Measurements from ENCODE around the gene ASB15. TPM values are rescaled to one million over a fixed set of nuclear protein-coding genes. Genes with fewer than 3 reads are reported as not detected.

ASB15 gene
- total and polyA plus RNA-seq, 2 of the 8 experiments (the other 6 are each of a cell fraction or from before 2014, with no cell fraction given), result not detected

DNA sequence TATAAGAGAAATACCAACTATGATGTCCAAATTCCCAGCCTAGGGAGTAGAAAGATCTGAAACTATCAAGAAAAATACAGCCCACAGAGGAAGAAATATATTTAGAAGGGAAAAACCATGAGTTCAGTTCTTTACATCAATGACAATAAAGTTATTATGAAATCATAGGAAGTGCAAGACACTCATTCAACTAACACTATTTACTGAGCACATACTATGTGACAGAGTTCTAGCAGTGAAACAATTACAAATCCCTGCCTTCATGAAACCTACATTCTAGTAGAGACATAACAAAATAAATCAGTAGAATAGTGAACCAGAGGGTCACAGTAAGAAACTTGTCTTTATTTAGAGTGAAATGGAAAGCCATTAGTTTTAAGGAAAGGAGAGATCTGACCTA, 46.1 kb upstream of the ASB15 start:
- no peak for FAIRE-seq
- Histone ChIP-seq H4K20me1 (replicated peaks in 1 of 2; ENCODE audit: control insufficient read depth in 1 of 2, insufficient read depth in 2 of 2, low read length in 2 of 2) (no peaks in the 10 kb centered on the region), H3K4ac (replicated peaks; ENCODE audit: insufficient read length, low read depth, low read length) (no peak overlapping the region), H3K36me3 (ENCODE audit: control insufficient read depth in 2 of 4, insufficient read depth in 4 of 4, low read length in 3 of 4) (peaks cover 0 to 13% (median 3%) of the 10 kb centered on the region in 4 experiments; a peak in 3 of 8 replicates), H3K9ac (replicated peaks in 1 of 4; ENCODE audit: extremely low read depth in 1 of 4, low read depth in 3 of 4, low read length in 3 of 4) (no peak overlapping the region), H3K27ac (ENCODE audit: low read depth, low read length) (no peak overlapping the region), H3K23ac (ENCODE audit: insufficient read length) (no peak overlapping the region), H3K4me2 (ENCODE audit: insufficient read depth in 1 of 2, low read depth in 2 of 2, low read length in 2 of 2) (no peak overlapping the region; a peak in 1 of 4 replicates), H2BK12ac (ENCODE audit: low read depth, low read length) (no peak overlapping the region), H2AFZ (ENCODE audit: low read length) (no peak overlapping the region), H3K56ac (replicated peaks; ENCODE audit: insufficient read length, low read depth, low read length) (no peak overlapping the region), H3K4me3 (ENCODE audit: extremely low read depth in 1 of 4, insufficient read depth in 2 of 4, low read depth in 3 of 4, low read length in 4 of 4) (no peak overlapping the region), H3K79me1 (ENCODE audit: low read depth, low read length) (peaks cover 2% of the 10 kb centered on the region; the same call in 1 of the 2 replicates), H3K4me1 (replicated peaks in 1 of 4; ENCODE audit: control insufficient read depth in 3 of 4, insufficient read depth in 4 of 4, low read length in 3 of 4) (peaks cover 0 to 6% (median under 1%) of the 10 kb centered on the region in 4 experiments; a peak in 2 of 7 replicates), H3K9me3 (ENCODE audit: insufficient read depth in 2 of 2, low read depth in 1 of 2, low read length in 1 of 2) (no peaks in the 10 kb centered on the region), H3K18ac (ENCODE audit: extremely low read depth, low read length) (no peak overlapping the region), H3K27me3 (replicated peaks in 1 of 4; ENCODE audit: control insufficient read depth in 3 of 4, extremely low read depth in 1 of 4, insufficient read depth in 3 of 4, low read length in 3 of 4) (no peaks in the 10 kb centered on the region), H3K23me2 (ENCODE audit: low read depth, low read length) (peaks cover 7% of the 10 kb centered on the region), H4K91ac (replicated peaks; ENCODE audit: insufficient read length, low read length) (no peak overlapping the region), H4K5ac (ENCODE audit: insufficient read length, low read depth, low read length) (no peak overlapping the region), H2BK20ac (ENCODE audit: low read length) (no peak overlapping the region), H2AK5ac (ENCODE audit: low read depth, low read length) (no peak overlapping the region), H2BK15ac (ENCODE audit: low read length) (no peak overlapping the region), H3K14ac (ENCODE audit: insufficient read length) (no peak overlapping the region), H2BK5ac (ENCODE audit: low read depth, low read length) (no peak overlapping the region), H2BK120ac (replicated peaks; ENCODE audit: low read depth, low read length) (no peak overlapping the region), H3K79me2 (ENCODE audit: control insufficient read depth in 1 of 2, insufficient read depth in 2 of 2, low read length in 2 of 2) (peaks cover 10 to 46% of the 10 kb centered on the region in 2 experiments), H4K8ac (ENCODE audit: extremely low read depth, insufficient read depth, low read length) (no peak overlapping the region)
- no peak for DNase-seq (ENCODE audit: low read depth in 1 of 2, low spot score in 2 of 2)
- ChIA-PET POLR2A (ENCODE audit: partially characterized antibody) (interaction anchor here (0.6 kb wide), 1 partner anchor 18 kb away, joined by 3 read pairs; no protein-coding TSS in a partner anchor), CTCF (ENCODE audit: partially characterized antibody) (no interaction called here)
- no peak for TF ChIP-seq MAFK (IDR thresholded peaks at IDR 0.05; ENCODE audit: low read depth, low read length)
- TF ChIP-seq SIRT6 (IDR thresholded peaks at IDR 0.05; ENCODE audit: low read length), result no peak
- TF ChIP-seq, protein P1, sequence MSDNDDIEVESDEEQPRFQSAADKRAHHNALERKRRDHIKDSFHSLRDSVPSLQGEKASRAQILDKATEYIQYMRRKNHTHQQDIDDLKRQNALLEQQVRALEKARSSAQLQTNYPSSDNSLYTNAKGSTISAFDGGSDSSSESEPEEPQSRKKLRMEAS (IDR thresholded peaks at IDR 0.05), result no peak
- TF ChIP-seq SIX5 (IDR thresholded peaks at IDR 0.05; ENCODE audit: low read depth, low read length), result no peak
- TF ChIP-seq YY1 (IDR thresholded peaks at IDR 0.05; ENCODE audit: low read depth, low read length), result no peak
- no peak for TF ChIP-seq SAP30 (IDR thresholded peaks at IDR 0.05; ENCODE audit: insufficient read depth, insufficient replicate concordance, low read length)
- TF ChIP-seq TEAD4 (IDR thresholded peaks at IDR 0.05; ENCODE audit: low read depth, low read length), result no peak
- TF ChIP-seq TCF12 (IDR thresholded peaks at IDR 0.05; ENCODE audit: low read depth, low read length), result no peak
- no peak for TF ChIP-seq SP1 (IDR thresholded peaks at IDR 0.05; ENCODE audit: low read depth, low read length)
- no peak for TF ChIP-seq CREB1 (IDR thresholded peaks at IDR 0.05)
- TF ChIP-seq KDM5A (IDR thresholded peaks at IDR 0.05; ENCODE audit: low read length), result no peak
- TF ChIP-seq EZH2 (IDR thresholded peaks at IDR 0.05; ENCODE audit: low read depth, low read length, severe bottlenecking), result no peak
- no peak for TF ChIP-seq HDAC2 (IDR thresholded peaks at IDR 0.05; ENCODE audit: borderline replicate concordance in 1 of 2, low read depth in 2 of 2, low read length in 2 of 2)
- TF ChIP-seq POLR2AphosphoS5 (IDR thresholded peaks at IDR 0.05; ENCODE audit: low read depth, low read length), result no peak
